Amygdala (tissue), 56 donors: Measurements from ENCODE around the gene CD33.
A peak's percentile ranks its signal among the peaks of the same experiment; 100 is the strongest.

Experiments
- DNase-seq, 56 donors: peaks; one replicate each; lab custom pipeline; 2025; lab: John Stamatoyannopoulos, UW

The CD33 gene

DNA sequence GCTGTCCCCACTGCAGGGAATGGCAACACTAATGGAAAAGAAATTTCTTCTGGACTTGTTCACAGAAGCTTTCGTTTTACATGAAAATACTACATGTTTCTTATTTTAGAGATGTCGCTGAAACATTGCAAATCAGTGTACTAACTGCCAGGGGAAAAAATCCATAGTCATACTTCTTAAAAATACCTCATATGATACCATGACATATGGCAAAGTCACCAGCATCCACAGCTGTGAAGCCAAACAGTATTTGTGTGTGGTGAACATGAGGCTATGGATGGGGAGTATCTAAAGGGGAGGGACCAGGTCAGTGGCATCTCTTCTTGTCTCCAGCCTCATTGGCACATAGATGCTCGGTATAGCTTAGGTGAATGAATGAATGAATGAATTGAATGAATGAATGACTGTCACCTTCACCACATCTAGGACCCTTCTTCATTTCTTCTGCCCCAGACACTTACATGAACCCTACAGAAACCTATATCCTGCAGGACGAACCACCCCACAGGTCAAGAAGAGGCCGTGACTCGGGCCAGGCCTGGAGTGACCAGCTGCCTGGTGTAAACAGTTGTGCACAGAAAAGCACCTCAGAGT, 14.6 kb upstream of the CD33 start:
- no peak for DNase-seq

- peak in 9 of 56 donors; percentile 2 to 22 (median 11) for DNase-seq
Measured at GRCh38 chr19:51210874-51211361, 14.0 kb upstream of the CD33 start.

DNA sequence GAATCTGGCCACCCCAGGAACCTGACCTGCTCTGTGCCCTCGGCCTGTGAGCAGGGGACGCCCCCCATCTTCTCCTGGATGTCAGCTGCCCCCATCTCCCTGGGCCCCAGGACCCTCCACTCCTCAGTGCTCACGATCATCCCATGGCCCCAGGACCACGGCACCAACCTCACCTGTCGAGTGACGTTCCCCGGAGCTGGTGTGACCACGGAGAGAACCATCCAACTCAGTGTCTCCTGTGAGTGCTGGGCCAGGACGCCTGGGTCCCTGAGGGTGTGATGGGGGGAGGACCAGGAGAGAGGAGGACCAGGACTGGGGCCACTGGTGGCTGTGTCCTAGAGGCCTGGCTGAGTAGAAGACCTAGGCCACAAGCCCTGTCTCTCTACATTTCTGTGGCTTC, 13.0 kb upstream of the CD33 start:
- no peak for DNase-seq

DNA sequence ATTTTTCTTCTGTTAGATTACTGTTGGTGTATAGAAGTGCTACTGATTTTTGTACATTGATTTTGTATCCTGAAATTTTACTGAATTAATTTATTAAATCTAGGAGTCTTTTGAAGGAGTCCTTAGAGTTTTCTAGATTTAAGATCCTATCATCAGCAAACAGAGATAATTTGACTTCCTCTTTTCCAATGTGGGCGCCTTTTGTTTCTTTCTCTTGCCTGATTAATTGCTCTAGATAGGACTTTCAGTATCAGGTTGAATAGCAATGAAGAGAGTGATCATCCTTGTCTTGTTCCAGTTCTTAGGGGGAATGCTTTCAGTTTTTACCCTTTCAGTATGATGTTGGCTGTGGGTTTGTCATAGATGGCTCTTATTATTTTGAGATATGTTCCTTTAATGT, 5.6 kb upstream of the CD33 start:
- no peak for DNase-seq

DNA sequence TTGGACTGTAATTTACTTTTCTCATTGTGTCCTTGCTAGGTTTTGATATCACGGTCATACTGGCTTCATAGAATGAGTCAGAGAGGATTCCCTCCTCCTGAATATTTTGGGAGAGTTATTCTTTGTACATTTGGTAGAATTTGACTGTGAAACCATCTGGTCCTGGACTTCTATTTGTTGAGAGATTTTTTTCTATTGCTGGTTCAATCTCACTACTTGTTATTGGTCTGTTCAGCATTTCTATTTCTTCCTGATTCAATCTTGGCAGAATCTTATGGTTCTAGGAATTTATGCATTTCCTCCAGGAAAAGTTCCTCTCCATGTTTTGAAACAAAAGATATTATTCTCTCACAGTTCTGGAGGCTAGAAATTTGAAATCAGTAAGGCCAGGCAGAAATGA, 4.9 kb upstream of the CD33 start:
- no peak for DNase-seq

GRCh38 chr19:51220996-51221395, 3.9 kb upstream of the CD33 start:
- no peak for DNase-seq

GRCh38 chr19:51224163-51224641, 678 bp upstream of the CD33 start:
- no peak for DNase-seq

- no peak for DNase-seq
Measured at GRCh38 chr19:51226067-51226466, 1.2 kb downstream of the CD33 start.

DNA sequence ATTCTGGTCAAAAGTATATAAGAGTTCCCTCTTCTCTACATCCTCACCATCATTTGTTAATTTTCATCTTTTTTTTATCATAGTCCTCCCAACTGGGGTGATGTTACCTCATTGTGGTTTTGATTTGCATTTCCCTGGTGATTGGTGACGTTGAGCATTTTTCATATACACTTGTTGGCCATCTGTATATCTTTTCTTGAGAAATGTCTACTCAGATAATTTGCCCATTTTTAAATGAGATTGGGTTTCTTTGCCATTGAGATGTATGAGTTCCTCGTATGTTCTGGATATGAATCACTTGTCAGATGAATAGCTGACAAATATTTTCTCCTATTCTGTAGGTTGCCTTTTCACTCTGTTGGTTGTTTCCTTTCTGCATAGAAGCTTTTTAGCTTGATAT, 2.4 kb downstream of the CD33 start:
- no peak for DNase-seq

GRCh38 chr19:51227966-51228365, 3.1 kb downstream of the CD33 start:
- no peak for DNase-seq

GRCh38 chr19:51240866-51241265, 16.0 kb downstream of the CD33 start:
- no peak for DNase-seq

DNA sequence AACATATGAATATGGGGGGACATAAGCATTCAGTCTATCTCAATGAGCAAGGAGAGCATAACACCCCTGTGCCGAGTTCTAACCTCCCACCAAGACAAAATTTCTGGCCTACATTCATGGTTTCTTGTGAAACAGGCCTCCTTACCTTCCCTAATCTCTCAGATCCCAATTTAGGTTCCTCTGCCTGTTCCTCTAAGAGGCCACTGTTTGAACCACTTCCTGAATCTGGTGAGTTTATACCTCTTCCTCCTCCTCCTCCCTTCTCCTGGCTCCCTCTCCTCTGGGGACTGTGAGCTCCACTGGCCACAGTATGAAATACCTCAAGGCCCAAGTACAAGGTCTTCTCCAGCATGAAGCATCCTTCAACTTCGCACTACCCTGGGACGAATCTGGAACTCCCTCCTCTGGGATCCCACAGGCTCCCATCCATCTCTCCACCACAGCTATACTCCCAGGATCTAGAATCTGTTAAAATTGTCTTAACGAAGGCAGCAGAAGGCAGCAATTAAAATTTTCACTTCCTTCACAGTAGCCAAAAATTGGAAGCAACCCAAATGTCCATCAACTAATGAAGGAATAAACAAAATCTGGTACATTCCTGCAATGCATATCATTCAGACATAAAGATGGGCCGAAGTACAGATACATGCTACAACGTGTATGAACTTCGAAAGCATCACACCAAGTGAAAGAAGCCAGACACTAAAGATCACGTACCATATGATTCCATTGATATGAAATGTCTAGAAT, 18.2 kb downstream of the CD33 start:
- DNase-seq, result no peak

DNA sequence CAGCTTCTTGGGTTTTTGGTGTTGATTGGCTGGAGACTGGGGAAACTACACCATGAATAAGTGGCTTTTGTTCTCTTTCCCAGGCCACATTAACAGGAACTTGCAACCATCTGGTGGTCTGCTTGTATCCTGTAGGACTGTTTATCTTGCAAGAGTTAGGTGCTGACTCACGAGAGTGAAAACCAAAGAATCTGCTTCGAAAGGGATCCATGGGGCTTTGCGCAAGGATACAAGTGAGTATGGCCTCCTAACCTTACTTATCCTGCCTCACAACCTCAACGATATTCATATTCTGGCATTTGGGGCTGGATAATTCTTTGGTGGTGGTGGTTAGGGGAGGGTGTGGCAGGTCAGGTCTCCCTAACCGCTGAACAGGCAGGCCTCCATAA, 21.3 kb downstream of the CD33 start:
- DNase-seq, result no peak

DNA sequence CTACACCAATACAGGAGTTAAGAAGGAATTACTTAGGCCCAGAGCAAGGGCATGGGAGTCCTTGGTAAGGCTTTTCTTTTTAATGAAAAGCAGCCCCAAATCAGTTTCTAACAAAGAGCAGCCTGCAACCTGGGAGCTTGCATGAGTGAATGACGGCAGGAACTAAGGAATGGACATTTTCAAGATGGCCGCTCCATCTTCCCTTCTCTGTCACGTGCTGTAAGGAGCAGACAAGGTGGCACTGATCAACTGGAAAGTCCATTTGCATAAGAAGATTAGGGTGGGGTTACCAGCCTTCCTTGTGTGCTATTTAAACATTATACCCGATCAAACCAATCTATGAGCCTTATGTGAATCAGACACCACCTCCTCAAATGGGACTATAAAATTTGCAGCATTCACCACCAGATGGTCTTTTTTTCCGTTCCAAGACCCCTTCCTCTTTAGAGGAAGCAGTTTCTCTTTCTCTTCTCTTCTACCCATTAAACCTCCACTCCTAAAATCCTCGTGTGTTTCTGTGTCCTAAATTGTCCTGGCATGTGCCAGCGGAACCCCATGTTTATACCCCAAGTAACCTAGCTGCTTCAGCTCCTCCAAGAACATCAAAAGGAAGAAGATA, 23.2 kb downstream of the CD33 start:
- DNase-seq, result no peak

DNA sequence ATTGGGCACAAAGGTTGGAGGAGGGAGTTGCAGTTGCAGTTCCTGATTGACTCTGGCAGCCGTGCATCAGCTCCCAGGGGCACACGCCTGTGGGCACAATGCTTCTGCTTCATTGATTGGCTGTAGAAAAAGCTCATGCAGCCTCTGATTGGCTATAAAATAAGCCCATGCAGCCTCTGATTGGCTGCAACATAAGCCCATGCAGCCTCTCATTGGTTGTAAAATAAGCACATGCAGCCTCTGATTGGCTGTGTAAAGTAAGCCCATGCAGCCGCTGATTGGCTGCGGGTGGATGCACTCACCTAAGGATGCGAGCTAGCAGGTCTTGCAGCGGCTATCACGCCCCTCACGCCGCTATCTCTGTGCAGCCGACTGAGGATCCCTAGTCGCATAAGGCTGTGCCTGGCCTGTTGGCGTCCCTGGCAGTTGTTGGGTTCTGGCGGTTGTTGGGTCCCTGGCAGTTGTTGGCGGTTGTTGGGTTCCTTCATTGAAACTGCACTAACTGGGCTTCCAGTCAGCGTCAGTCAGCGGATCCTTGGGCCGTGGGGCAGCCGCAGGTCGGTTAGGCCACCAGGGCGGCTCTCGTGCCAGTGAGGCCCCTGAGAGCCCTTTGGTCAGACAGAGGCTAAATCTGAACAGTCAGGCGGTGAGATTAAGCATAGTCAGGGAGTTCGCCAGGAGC, 26.0 kb downstream of the CD33 start, which contains the start of gene SIGLECL1:
SIGLECL1 (plus strand) TSS at position 295 of the 682 bp plus-strand sequence. CDS start 12,993 bp downstream, outside the sequence.
- no peak for DNase-seq

DNA sequence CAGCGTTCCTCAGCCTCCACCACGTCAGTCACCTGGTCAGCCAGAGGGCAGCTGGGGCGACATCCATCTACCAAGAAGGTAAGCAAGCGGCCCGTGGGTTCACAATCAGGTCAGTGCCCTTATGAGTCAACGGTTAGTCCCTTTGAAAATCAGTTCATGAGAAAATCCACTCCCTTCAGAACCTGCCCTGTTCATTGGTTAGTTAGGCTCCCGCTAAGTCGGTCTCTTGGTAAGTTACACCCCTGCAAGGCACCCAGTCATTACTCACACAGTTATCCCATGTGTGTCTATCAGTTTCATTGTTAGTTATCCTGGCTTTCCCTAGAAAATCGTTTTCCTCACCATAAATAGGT, 26.6 kb downstream of the CD33 start:
- DNase-seq, result no peak

GRCh38 chr19:51252306-51253079, 27.6 kb downstream of the CD33 start:
- no peak for DNase-seq

DNA sequence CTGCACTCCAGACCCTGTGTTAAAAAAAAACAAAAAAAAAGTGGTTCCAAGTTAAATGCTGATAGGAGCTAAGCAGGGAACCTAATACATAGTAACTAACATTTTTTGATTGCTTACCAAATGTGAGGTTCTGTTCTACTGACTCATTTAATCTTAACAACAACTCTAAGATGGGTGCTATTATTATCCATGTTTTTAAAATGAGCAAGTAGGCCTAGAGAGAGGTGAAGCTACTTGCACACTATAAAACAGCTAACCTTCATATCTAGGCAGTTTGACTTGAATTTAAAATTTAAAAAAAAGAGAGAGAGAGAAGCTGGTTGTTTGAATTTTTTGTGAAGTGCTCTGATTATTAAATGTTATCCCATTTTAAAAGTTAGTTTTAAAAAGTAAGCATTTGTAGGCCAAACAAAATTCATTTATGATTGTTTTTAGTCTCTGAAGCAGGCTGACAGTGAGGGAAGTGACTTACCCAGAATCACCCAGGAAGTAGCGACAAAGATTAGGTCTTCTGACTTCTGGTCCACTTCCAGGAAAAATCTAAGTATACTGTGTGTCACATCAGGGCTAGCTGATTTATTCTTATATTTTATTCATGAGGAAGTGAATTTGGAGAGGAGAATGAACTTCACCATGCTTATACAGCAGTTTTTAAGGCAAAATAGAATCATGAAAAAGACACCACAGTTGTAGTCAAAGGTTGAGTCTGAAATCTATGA, 28.4 kb downstream of the CD33 start:
- DNase-seq, result no peak

- DNase-seq, result no peak
Measured at GRCh38 chr19:51256155-51256625, 31.3 kb downstream of the CD33 start.

DNA sequence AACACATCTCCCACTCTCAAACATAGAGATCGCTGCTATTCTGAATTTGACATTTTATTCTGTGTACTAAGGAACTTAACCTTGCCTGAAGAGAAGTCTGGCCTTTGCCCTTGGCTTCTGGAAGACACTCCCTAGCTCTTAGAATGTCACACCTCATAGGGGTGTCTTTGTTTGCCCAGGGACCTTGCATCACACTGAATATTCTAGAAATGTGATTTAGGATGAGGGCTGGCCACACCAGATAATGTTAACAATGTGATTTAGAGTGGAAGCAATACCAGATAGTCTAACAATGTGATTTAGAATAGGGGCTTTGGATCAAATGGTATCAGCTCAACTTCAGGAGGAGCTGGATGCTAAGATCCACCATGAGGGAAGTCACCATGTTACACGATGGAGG, 32.6 kb downstream of the CD33 start:
- DNase-seq, result no peak
